ENCODE measurements around the gene LTBP1. TPM values are rescaled to one million over a fixed set of nuclear protein-coding genes. Genes with fewer than 3 reads are reported as not detected.

Gene LTBP1
- 15.2 to 27.5 TPM (median 23.9 TPM) in 5 replicates for total RNA-seq (2022; extraction: Qiagen RNA extraction; ENCODE audit: low read depth)

DNA sequence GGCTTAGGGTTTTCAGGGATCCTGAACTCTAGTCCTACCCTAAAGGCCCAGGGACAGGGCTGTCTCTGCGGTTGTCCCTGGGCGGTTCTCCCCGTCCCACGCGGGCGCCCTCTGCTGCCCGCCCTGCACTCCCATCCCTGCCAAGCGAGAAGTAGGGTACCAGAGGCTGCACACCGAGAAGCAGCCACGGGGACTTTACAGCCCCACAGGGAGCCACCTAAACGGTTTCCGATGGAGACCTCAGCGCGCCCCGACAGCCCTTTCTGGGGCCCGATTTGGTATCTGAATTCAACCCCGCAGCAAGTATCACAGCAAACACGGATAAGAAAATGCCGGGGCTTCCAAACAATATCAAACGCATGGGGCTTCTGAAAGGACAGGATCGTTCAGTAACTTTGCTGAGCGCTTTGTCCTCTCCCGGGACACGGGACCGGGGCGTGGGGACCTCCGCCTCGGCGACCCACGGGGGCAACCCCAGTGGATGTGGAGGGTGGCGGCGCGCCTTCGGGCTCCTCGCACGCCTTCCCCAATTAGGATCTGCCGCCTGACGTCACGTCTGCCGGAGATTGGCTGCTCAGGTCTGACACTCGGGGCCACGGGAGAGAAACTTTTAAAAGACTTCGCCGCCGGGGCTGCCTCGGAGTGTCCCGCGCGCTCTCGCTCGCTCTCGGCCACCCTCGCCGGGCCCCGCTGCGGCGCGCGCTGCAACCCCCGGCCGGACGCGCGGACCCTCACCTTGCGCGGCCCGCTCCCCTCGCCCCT lies at the start of gene LTBP1:
Gene LTBP1 (plus strand): TSS at position 640 of the 762 bp plus-strand sequence. CDS start 372 bp downstream, outside the sequence.

